Skeletal muscle tissue (tissue), 4 donors: ENCODE data around the gene EPHA5. TPM values are rescaled to one million over a fixed set of nuclear protein-coding genes. Genes with fewer than 3 reads are reported as not detected.

ENCODE experiments used
- H3K27ac ChIP-seq: one replicate; pipeline ENCODE4 v1.7.0; 2013; ENCODE audit warnings: mild to moderate bottlenecking, low read depth, low read length, inconsistent platforms
- H3K27me3 ChIP-seq, 3 donors: one replicate each; pipeline ENCODE4 v1.7.0; 2013; ENCODE audit warnings: low read length in 3 of 3; ENCODE audit not compliant: control insufficient read depth in 3 of 3, insufficient read depth in 3 of 3
- H3K36me3 ChIP-seq, 3 donors: one replicate each; pipeline ENCODE4 v1.7.0; 2013; ENCODE audit warnings: low read length in 3 of 3; ENCODE audit not compliant: control insufficient read depth in 3 of 3, insufficient read depth in 3 of 3
- H3K4me1 ChIP-seq, 3 donors: one replicate each; pipeline ENCODE4 v1.7.0; 2013; ENCODE audit warnings: low read length in 3 of 3, mild to moderate bottlenecking in 3 of 3; ENCODE audit not compliant: control insufficient read depth in 3 of 3, insufficient read depth in 3 of 3
- H3K4me3 ChIP-seq, 3 donors: one replicate each; pipeline ENCODE4 v1.7.0; 2013; ENCODE audit warnings: low read length in 3 of 3
- H3K9ac ChIP-seq, 3 donors: one replicate each; pipeline ENCODE4 v1.7.0; 2013; ENCODE audit warnings: low read length in 3 of 3, mild to moderate bottlenecking in 3 of 3, moderate library complexity in 2 of 3, low read depth in 1 of 3
- H3K9me3 ChIP-seq, 3 donors: one replicate each; pipeline ENCODE4 v1.7.0; 2013; ENCODE audit warnings: low read length in 3 of 3; ENCODE audit not compliant: control insufficient read depth in 3 of 3
- total RNA-seq: library from RNA; depleted of rRNA; stranded (reverse); fragments of >200 nt; gene quantifications from one replicate; pipeline ENCODE4 v1.2.3, GENCODE V29; 2014
- donor health status: Osteomylitis.

EPHA5 gene
- total RNA-seq, 1 donor from 2014 or later = 1.0 TPM

DNA sequence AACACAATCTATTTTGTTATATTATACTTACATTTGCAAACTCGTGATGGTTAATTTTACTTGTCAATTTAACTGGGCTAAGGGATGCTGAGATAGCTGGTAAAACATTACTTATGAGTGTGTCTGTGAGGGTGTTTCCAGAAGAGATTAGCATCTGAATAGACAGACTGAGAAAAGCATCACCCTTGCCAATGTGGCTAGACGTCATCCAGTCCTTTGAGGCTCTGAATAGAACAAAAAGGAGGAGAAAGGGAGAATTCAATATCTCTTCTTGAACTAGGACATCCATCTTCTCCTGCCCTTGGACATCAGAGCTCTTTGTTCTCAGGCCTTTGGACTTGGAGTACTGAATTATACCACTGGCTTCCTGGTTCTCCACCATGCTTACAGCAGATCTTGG is 154.6 kb downstream of the EPHA5 start:
- H3K9me3 ChIP-seq = peaks cover 0 to 3% (median 0%) of the 10 kb centered on the region in 3 donors

DNA sequence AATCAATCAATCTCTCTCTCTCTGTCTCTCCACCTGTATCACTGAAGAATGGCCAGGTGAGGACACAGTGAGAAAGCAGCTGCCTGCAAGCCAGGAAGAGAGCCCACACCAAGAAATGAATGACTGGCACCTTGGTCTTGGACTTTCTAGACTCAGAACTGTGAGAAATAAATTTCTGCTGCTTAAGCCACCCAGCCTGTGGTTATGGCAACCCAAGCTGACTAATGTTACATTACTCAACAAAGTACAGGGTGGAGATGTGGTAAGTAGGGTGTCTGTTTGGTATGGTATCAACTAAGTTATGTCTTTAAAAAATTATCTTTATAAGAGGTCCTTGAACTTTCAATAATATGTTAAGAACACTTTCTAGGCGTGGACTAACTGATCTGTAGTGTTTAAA is 159.3 kb downstream of the EPHA5 start:
- Histone ChIP-seq H3K27me3 (no peaks in the 10 kb centered on the region), H3K4me3 (no peak overlapping the region), H3K36me3 (no peaks in the 10 kb centered on the region), H3K4me1 (no peaks in the 10 kb centered on the region), H3K9ac (no peak overlapping the region), H3K9me3 (peaks cover 0 to 3% (median 0%) of the 10 kb centered on the region in 3 donors), H3K27ac (no peak overlapping the region)

More for the DNA sequence above, 154.6 kb downstream of the EPHA5 start:
- Histone ChIP-seq H3K4me1 (no peaks in the 10 kb centered on the region), H3K9ac (no peak overlapping the region), H3K36me3 (no peaks in the 10 kb centered on the region), H3K4me3 (no peak overlapping the region), H3K27me3 (no peaks in the 10 kb centered on the region), H3K27ac (no peak overlapping the region)

DNA sequence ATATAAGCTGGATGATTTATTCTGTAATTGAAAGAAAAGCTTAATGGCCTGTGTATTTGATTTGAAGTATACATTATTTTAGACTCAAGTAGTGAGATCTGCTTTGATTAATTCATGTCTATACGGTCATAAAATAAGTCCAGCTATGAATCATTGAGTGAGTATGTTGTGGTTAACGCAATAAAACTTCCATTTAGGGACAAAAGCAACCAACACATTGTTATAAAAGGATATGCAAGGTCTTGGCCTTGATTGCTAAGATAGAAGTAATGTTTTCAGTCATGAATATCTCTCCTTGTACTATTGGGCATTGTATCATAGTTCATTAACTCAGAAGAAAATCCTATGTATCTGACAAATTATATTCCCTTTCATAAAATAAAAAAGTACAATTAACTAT is 162.1 kb downstream of the EPHA5 start:
- Histone ChIP-seq H3K27me3 (no peaks in the 10 kb centered on the region), H3K36me3 (no peaks in the 10 kb centered on the region), H3K9ac (no peak overlapping the region), H3K9me3 (no peaks in the 10 kb centered on the region), H3K27ac (no peak overlapping the region), H3K4me1 (no peaks in the 10 kb centered on the region), H3K4me3 (no peak overlapping the region)

DNA sequence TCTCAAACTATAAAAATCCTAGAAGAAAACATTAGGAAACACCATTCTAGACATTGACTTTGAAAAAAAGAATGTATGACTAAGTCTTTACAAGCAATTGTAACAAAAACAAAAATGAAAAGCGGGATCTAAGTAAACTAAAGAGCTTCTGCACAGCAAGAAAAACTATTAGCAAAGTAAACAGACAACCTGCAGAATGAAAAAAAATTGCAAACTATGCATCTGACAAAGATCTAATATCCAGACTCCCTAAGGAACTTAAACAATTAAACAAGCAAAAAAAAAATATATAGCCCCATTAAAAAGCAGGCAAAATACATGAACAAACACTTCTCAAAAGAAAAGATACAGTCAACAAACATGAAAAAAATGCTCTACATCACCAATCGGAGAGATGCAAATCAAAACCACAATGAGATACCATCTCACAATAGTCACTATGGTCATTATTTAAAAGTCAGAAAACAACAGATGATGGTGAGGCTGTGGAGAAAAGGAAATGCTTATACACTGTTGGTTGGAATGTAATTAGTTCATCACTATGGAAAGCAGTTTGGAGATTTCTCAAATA is 168.1 kb downstream of the EPHA5 start:
- H3K4me3 ChIP-seq = no peak overlapping the region
- H3K36me3 ChIP-seq = no peaks in the 10 kb centered on the region
- H3K9ac ChIP-seq = no peak overlapping the region
- H3K9me3 ChIP-seq = peaks cover 0 to 3% (median 0%) of the 10 kb centered on the region in 3 donors
- no peaks in the 10 kb centered on the region for H3K27me3 ChIP-seq
- no peaks in the 10 kb centered on the region for H3K4me1 ChIP-seq
- H3K27ac ChIP-seq = no peak overlapping the region

DNA sequence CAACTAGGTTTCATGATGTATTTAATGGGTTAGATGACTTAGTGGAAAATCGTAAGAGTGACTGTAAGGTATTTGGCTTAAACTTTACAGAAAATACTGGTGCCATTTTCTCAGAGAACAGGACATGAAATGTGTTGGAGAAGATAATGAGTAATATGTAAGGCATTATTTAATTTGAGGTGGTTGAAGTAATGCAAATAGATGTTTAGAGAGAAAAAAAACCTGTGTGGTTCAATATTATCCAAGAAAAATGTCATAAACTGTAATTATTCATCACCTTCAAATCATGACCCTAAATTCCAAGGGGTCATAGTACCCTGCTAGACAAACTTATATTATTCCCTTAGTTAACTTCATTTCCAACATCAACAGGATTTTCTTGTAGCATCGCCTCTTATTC is 171.7 kb downstream of the EPHA5 start:
- Histone ChIP-seq H3K9me3 (peaks cover 0 to 3% (median 0%) of the 10 kb centered on the region in 3 donors), H3K9ac (no peak overlapping the region), H3K27me3 (no peaks in the 10 kb centered on the region), H3K36me3 (no peaks in the 10 kb centered on the region), H3K4me1 (no peaks in the 10 kb centered on the region), H3K27ac (no peak overlapping the region), H3K4me3 (no peak overlapping the region)

DNA sequence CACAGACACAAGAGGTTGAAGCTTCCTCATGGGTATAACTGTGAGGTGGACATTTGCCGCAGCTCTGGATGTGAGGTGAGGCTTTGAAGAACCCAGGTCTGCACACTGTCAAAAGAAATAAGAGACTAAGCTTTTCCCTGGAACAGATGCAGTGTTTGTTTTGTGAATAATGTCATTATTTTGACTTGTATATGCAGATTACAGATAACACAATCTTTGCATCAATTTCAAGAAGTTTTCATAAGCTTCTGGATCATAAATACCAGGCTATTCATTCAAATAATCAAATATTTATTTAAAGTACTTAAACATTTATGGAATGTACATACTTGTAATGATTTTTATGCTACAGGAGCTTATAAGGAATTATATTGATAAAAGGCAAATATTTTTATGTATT is 174.8 kb downstream of the EPHA5 start:
- Histone ChIP-seq H3K9me3 (no peaks in the 10 kb centered on the region), H3K27ac (no peak overlapping the region), H3K4me1 (no peaks in the 10 kb centered on the region), H3K9ac (no peak overlapping the region), H3K27me3 (no peaks in the 10 kb centered on the region), H3K4me3 (no peak overlapping the region), H3K36me3 (no peaks in the 10 kb centered on the region)

DNA sequence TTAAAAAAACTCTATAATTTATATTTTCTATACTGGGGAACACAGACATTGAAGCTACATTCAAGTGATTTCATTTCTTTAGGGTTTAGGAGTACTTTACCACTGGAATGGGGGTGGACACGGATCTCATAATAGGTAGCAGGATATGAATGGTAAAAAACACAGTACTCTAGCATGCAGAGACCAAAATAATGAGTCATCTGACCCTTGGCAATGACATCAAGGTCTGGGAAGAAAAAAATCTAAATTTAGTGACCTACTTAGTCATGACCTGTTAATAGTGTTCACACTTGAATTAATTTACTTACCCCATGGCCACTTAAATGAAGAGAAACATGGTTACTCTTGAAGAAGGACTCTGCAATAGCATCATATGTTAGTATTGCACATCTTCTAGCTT is 187.9 kb downstream of the EPHA5 start:
- Histone ChIP-seq H3K9me3 (no peaks in the 10 kb centered on the region), H3K27me3 (no peaks in the 10 kb centered on the region), H3K36me3 (no peaks in the 10 kb centered on the region), H3K9ac (no peak overlapping the region), H3K27ac (no peak overlapping the region), H3K4me1 (no peaks in the 10 kb centered on the region), H3K4me3 (no peak overlapping the region)

DNA sequence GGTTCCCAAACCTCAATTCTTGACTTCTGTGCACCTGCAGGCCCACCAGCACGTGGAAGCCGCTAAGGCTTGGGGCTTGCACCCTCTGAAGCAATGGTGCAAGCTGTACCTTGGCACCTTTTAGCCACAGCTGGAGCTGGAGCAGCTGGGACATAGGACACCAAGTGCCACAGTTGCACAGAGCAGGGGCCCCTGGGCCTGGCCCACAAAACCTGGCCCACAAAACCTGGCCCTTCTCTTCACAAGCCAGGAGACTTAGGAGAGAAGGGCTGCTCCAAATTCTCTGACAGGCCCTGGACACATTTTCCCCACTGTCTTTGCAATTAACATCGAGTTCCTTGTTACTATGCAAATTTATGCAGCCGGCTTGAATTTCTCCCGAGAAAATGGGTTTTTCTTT is 197.8 kb downstream of the EPHA5 start:
- H3K27ac ChIP-seq = no peak overlapping the region
- H3K9ac ChIP-seq = no peak overlapping the region
- H3K4me3 ChIP-seq = no peak overlapping the region
- H3K4me1 ChIP-seq = no peaks in the 10 kb centered on the region
- H3K36me3 ChIP-seq = no peaks in the 10 kb centered on the region
- no peaks in the 10 kb centered on the region for H3K27me3 ChIP-seq
- H3K9me3 ChIP-seq = no peaks in the 10 kb centered on the region

DNA sequence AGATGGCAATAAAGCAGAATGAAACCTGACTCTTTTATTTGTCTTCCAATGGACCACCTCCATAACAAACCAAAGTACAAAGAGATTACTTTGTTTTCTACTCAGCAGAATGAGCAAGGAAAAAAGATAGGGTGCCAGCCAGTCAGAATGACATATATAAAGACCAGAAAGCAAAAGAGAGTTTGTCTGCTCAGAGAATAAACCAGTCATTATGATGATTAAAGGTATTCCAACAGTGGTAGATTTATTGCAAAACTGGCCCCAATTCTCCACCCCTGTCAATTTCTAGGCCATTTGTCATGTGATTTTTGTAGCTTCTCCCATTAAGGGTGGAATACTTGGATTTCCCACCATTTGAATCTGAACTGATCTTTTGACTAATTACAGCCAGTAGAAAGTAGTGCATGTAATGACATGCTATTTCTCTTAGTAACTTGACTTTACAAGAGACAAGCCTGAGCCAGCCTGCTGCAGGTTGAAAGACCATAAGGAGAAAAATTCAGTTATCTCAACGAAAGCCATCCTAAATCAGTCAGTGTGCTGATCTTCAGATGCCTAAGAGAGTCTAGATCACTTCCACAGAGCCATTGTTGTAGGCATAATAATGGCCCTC is 203.1 kb downstream of the EPHA5 start:
- H3K9ac ChIP-seq = no peak overlapping the region
- no peak overlapping the region for H3K27ac ChIP-seq
- H3K27me3 ChIP-seq = no peaks in the 10 kb centered on the region

DNA sequence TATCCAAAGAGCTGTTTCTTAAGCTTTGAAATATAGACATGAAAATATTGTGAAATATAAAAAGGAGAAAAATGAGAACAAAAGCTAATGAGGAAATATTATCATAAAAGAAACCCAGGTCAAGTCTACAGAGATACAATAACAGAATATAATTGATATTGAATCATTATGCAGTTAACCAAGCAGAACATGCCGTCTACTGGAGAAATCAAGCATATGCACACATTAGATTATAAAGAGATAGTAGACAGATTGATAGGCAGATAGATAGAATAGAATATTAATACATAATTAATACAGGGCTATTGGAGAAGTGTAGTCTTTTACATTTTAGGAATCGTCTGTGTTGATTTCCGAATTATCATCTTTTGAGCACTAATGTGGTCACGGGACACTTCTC is 208.5 kb downstream of the EPHA5 start:
- H3K9me3 ChIP-seq = no peaks in the 10 kb centered on the region
- no peaks in the 10 kb centered on the region for H3K4me1 ChIP-seq
- H3K9ac ChIP-seq = no peak overlapping the region
- no peaks in the 10 kb centered on the region for H3K27me3 ChIP-seq
- H3K36me3 ChIP-seq = no peaks in the 10 kb centered on the region
- no peak overlapping the region for H3K4me3 ChIP-seq
- H3K27ac ChIP-seq = no peak overlapping the region

More for the DNA sequence above, 203.1 kb downstream of the EPHA5 start:
- Histone ChIP-seq H3K4me3 (no peak overlapping the region), H3K36me3 (no peaks in the 10 kb centered on the region), H3K9me3 (no peaks in the 10 kb centered on the region), H3K4me1 (no peaks in the 10 kb centered on the region)
